ENCODE measurements around the gene KIAA1671. TPM values are rescaled to one million over a fixed set of nuclear protein-coding genes. Genes with fewer than 3 reads are reported as not detected.

The KIAA1671 gene
- total and polyA plus RNA-seq, 9 of the 15 experiments (the other 6 are each of a cell fraction or from before 2014, with no cell fraction given) = under 0.01 to 0.11 (median 0.02) TPM; not detected in 5

DNA sequence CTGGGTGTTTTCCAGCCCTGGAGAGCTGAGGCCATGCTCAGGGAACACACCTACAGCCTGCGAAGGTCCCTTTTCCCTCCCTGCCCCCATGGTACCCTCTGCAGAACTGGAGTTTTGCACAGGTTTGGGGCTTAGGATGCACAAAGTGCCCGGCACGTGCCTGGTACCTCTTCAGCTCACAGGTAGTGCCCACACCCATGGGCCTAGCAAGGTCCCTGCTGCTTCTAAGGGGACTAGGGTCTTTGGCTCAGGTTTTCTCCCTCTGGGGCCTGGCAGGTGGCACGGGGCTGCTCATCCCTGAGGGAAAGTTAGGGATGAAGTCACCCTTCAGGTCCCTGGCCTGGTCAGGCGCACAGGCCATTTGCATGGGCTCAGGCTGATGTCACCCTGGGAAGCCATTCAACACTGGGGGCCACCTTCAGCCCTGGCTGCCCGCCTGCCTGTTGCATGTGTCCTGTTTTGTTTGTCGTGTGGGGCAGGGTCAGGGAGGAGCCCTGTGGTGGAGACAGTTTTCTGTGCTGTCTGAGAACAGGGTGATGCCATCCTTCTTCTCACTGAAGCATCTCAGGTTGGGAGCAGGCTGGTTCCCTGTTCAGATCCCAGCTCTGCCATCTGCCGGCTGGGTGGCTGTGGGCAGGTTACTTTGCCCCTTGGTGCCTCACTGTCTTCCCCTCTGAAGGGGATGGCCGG is 178.8 kb downstream of the KIAA1671 start (continued):
- TF ChIP-seq FOXA1 (IDR thresholded peaks at IDR 0.05; ENCODE audit: borderline replicate concordance) (no peak), ZNF57 (CRISPR knock-in tag; IDR thresholded peaks at IDR 0.05) (no peak), ZNF586 (CRISPR knock-in tag; conservative IDR thresholded peaks at IDR 0.05) (no peak), RFX1 (IDR thresholded peaks at IDR 0.05) (no peak), PHF21A (IDR thresholded peaks at IDR 0.05; ENCODE audit: borderline replicate concordance, low read depth) (no peak), ZC3H8 (IDR thresholded peaks at IDR 0.05) (no peak), HLTF (IDR thresholded peaks at IDR 0.05) (no peak)
- TF ChIP-seq, protein P1, sequence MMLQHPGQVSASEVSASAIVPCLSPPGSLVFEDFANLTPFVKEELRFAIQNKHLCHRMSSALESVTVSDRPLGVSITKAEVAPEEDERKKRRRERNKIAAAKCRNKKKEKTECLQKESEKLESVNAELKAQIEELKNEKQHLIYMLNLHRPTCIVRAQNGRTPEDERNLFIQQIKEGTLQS (IDR thresholded peaks at IDR 0.05) = no peak
- TF ChIP-seq, protein P1 (CRISPR knock-in tag; conservative IDR thresholded peaks at IDR 0.05) = no peak
- TF ChIP-seq, protein P2, sequence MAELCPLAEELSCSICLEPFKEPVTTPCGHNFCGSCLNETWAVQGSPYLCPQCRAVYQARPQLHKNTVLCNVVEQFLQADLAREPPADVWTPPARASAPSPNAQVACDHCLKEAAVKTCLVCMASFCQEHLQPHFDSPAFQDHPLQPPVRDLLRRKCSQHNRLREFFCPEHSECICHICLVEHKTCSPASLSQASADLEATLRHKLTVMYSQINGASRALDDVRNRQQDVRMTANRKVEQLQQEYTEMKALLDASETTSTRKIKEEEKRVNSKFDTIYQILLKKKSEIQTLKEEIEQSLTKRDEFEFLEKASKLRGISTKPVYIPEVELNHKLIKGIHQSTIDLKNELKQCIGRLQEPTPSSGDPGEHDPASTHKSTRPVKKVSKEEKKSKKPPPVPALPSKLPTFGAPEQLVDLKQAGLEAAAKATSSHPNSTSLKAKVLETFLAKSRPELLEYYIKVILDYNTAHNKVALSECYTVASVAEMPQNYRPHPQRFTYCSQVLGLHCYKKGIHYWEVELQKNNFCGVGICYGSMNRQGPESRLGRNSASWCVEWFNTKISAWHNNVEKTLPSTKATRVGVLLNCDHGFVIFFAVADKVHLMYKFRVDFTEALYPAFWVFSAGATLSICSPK (IDR thresholded peaks at IDR 0.05; ENCODE audit: borderline replicate concordance) = no peak
- TF ChIP-seq, protein P3, sequence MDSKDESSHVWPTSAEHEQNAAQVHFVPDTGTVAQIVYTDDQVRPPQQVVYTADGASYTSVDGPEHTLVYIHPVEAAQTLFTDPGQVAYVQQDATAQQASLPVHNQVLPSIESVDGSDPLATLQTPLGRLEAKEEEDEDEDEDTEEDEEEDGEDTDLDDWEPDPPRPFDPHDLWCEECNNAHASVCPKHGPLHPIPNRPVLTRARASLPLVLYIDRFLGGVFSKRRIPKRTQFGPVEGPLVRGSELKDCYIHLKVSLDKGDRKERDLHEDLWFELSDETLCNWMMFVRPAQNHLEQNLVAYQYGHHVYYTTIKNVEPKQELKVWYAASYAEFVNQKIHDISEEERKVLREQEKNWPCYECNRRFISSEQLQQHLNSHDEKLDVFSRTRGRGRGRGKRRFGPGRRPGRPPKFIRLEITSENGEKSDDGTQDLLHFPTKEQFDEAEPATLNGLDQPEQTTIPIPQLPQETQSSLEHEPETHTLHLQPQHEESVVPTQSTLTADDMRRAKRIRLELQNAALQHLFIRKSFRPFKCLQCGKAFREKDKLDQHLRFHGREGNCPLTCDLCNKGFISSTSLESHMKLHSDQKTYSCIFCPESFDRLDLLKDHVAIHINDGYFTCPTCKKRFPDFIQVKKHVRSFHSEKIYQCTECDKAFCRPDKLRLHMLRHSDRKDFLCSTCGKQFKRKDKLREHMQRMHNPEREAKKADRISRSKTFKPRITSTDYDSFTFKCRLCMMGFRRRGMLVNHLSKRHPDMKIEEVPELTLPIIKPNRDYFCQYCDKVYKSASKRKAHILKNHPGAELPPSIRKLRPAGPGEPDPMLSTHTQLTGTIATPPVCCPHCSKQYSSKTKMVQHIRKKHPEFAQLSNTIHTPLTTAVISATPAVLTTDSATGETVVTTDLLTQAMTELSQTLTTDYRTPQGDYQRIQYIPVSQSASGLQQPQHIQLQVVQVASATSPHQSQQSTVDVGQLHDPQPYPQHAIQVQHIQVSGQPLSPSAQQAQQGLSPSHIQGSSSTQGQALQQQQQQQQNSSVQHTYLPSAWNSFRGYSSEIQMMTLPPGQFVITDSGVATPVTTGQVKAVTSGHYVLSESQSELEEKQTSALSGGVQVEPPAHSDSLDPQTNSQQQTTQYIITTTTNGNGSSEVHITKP (IDR thresholded peaks at IDR 0.05; ENCODE audit: partially characterized antibody) = no peak
- TF ChIP-seq, protein P4, sequence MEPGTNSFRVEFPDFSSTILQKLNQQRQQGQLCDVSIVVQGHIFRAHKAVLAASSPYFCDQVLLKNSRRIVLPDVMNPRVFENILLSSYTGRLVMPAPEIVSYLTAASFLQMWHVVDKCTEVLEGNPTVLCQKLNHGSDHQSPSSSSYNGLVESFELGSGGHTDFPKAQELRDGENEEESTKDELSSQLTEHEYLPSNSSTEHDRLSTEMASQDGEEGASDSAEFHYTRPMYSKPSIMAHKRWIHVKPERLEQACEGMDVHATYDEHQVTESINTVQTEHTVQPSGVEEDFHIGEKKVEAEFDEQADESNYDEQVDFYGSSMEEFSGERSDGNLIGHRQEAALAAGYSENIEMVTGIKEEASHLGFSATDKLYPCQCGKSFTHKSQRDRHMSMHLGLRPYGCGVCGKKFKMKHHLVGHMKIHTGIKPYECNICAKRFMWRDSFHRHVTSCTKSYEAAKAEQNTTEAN (CRISPR knock-in tag; IDR thresholded peaks at IDR 0.05) = no peak
